Heart right ventricle (tissue), 16 donors: ENCODE data around the gene GRIN2B. TPM values are rescaled to one million over a fixed set of nuclear protein-coding genes. Genes with fewer than 3 reads are reported as not detected.

Experiments
- ATAC-seq, 8 donors: fragments of 200-7000 bp; cut with Tn5 transposase; one replicate each; pipeline ENCODE4 v1.9.1; 2020; ENCODE audit warnings: mild to moderate bottlenecking in 8 of 8, moderate library complexity in 8 of 8, moderate number of reproducible peaks in 1 of 8
- DNase-seq, 2 donors: peaks; one replicate each; pipeline ENCODE4 v3.0.0-alpha.2; 2020
- H3K27ac ChIP-seq, 10 donors: fragments of 200-600 bp; sonication (generic) in 2 of 10; one replicate each; pipeline versions ENCODE4 v1.5.0 to v1.8.0; 2020 to 2022; ENCODE audit warnings: mild to moderate bottlenecking in 3 of 10
- H3K27me3 ChIP-seq, 7 donors: fragments of 200-600 bp; one replicate each; pipeline ENCODE4 v1.8.0; 2021 to 2022; ENCODE audit warnings: mild to moderate bottlenecking in 2 of 7
- H3K36me3 ChIP-seq, 9 donors: fragments of 200-600 bp; sonication (generic) in 1 of 9; one replicate each; pipeline versions ENCODE4 v1.5.0 to v1.8.0; 2020 to 2022; ENCODE audit warnings: mild to moderate bottlenecking in 2 of 9
- H3K4me1 ChIP-seq, 9 donors: fragments of 200-600 bp; sonication (generic) in 1 of 9; one replicate each; pipeline versions ENCODE4 v1.5.0 to v1.8.0; 2020 to 2022; ENCODE audit warnings: mild to moderate bottlenecking in 4 of 9
- H3K4me3 ChIP-seq, 10 donors: fragments of 200-600 bp; sonication (generic) in 2 of 10; one replicate each; pipeline versions ENCODE4 v1.5.0 to v1.8.0; 2020 to 2022; ENCODE audit warnings: mild to moderate bottlenecking in 7 of 10, moderate library complexity in 2 of 10
- H3K9me3 ChIP-seq, 11 donors: fragments of 200-600 bp in 10 of 11; sonication (generic) in 2 of 11; one replicate each; pipeline versions ENCODE4 v1.5.0 to v1.8.0; 2013 to 2022; ENCODE audit warnings: mild to moderate bottlenecking in 2 of 11, control low read depth in 1 of 11, moderate library complexity in 1 of 11
- WGBS, 2 donors: extraction: QIAGEN DNeasy Blood & Tissue Kit; methylation state at CpG; one replicate each; pipeline ENCODE4 v1.1.7; 2013; ENCODE audit warnings: inconsistent platforms in 1 of 2; 5-methylcytosine and 5-hydroxymethylcytosine counted together
- intact Hi-C, 10 donors: fragments of 100-400 bp; cut with DNase I; formaldehyde crosslinking; loops; one replicate each; pipeline versions ENCODE4 v1.11.1 to v1.14.2; 2022
- polyA plus RNA-seq, 2 donors: library from polyadenylated mRNA; stranded (reverse); fragments of 200-250 nt; gene quantifications; one replicate each; pipeline ENCODE4 v1.2.3, GENCODE V29; 2013
- total RNA-seq, 10 donors: library from RNA; stranded (reverse); fragmentation: NEBNext Ultra II Directional in 3 of 10; extraction: Animal tissue kit (Norgen Biotek cat#: 25700) in 3 of 10; gene quantifications; one replicate each; pipeline versions ENCODE4 v1.2.1 to v1.2.4, GENCODE V29; 2021 to 2023
- TF ChIP-seq, protein P1 (sequence below), 9 donors: fragments of 200-600 bp; sonication (generic) in 2 of 9; IDR thresholded peaks; one replicate each; pipeline versions ENCODE4 v1.5.0 to v1.8.0; 2021 to 2022; ENCODE audit warnings: antibody characterized with exemption in 9 of 9, mild to moderate bottlenecking in 5 of 9, moderate library complexity in 1 of 9
- donor health status: Arrhythmogenic right ventricular cardiomyopathy.
- donor health status: ischemic (EF 13 %, LVEDD 7.1; RV severe dilation, severe dysfunction).
- donor health status: healthy with polysubstance abuse.
- donor health status: DM: no; HTN: yes; CAD: no.
- donor health status: DM: no; HTN: no; CAD: no.
- donor health status: ischemic (EF 25% LVEDD 6.9; RV normal size, moderate dysfunction).
- donor health status: ischemic (EF 25% LVEDD 5.7; RV mildly dilated, moderate dysfunction).
- donor health status: healthy.
- donor health status: DM: yes; HTN: yes; CAD: no.
- donor health status: Ischemic cardiomyopathy.
- donor health status: ischemic (EF 35%, LVEDD 5.7; RV mildly dilated, moderate dysfunction).
- donor health status: nonischemic (EF 11% LVEDD 7.7; RV severe dilation, severe dysfunction).
- donor health status: DM: yes; HTN: yes; CAD: no.
- donor health status: PGD.
- donor health status: ischemic (EF 29% LVEDD 5.4; RV normal size, mild dysfunction).
- donor health status: nonischemic (EF 23%, LVEDD 6.1; RV moderate dilation, normal function).

Gene GRIN2B
- total and polyA plus RNA-seq, 12 donors, result 0.01 to 0.07 (median 0.06) TPM; not detected in 9

DNA sequence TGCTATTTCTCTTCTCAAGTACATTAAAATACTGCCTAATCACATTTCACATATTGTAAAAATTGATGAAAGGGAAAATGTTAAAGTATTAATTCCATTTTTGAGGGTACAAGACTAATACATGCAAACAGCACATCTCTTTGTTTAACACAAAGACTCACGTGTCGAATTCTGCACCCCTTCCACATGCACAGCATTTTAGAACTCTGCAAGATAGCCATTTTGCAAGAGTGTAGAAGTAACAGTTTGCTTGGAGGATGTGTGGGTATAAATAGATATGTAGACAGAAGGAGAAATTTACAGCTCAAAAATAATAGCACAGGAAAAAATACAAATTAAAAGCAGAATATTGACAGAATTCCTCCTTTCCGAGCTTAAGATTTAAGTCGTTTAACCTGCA lies 2.5 kb downstream of the GRIN2B start:
- WGBS, 2 donors, result 62 to 83% methylated on average over 4 of the region's 4 CpGs
- Histone ChIP-seq H3K4me1 (peaks cover 0 to 23% (median 12%) of the 10 kb centered on the region in 9 donors), H3K27ac (no peak overlapping the region), H3K9me3 (peaks cover 0 to 3% (median 0%) of the 10 kb centered on the region in 11 donors), H3K36me3 (no peaks in the 10 kb centered on the region), H3K27me3 (peaks cover 15 to 93% (median 71%) of the 10 kb centered on the region in 7 donors), H3K4me3 (no peak overlapping the region)
- no peak for DNase-seq
- TF ChIP-seq, protein P1, sequence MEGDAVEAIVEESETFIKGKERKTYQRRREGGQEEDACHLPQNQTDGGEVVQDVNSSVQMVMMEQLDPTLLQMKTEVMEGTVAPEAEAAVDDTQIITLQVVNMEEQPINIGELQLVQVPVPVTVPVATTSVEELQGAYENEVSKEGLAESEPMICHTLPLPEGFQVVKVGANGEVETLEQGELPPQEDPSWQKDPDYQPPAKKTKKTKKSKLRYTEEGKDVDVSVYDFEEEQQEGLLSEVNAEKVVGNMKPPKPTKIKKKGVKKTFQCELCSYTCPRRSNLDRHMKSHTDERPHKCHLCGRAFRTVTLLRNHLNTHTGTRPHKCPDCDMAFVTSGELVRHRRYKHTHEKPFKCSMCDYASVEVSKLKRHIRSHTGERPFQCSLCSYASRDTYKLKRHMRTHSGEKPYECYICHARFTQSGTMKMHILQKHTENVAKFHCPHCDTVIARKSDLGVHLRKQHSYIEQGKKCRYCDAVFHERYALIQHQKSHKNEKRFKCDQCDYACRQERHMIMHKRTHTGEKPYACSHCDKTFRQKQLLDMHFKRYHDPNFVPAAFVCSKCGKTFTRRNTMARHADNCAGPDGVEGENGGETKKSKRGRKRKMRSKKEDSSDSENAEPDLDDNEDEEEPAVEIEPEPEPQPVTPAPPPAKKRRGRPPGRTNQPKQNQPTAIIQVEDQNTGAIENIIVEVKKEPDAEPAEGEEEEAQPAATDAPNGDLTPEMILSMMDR (IDR thresholded peaks at IDR 0.05), result no peak
- ATAC-seq, result no peak
- intact Hi-C loops, result no loop called here

DNA sequence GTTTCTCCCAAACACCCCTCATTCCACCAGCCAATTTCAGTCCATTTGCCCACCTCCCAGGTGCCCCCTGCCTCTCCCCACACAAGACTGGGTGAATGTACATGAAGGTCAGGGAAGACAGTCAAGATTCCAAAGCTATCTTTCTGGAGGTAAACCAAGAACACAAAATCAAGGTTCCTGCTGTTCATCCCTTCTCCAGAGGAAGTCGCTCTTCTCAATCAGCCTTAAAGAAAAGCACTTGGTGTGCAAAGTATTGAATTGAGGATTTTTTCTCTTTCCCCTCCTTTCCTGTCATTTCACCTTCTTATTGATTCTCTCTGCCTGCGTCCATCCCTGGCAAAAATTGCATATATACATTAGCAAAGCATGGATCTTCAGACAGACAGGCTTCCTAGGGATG lies 4.5 kb downstream of the GRIN2B start:
- 70 to 73% methylated on average over 2 of the region's 2 CpGs for WGBS, 2 donors
- no peak overlapping the region for H3K4me3 ChIP-seq
- DNase-seq (no peak), ATAC-seq (no peak)
- H3K27me3 ChIP-seq, result peaks cover 11 to 93% (median 51%) of the 10 kb centered on the region in 7 donors
- H3K4me1 ChIP-seq, result peaks cover 0 to 20% (median 12%) of the 10 kb centered on the region in 9 donors
- intact Hi-C loops, result no loop called here
- no peaks in the 10 kb centered on the region for H3K36me3 ChIP-seq
- no peaks in the 10 kb centered on the region for H3K9me3 ChIP-seq
- TF ChIP-seq, protein P1 (IDR thresholded peaks at IDR 0.05), result no peak
- no peak overlapping the region for H3K27ac ChIP-seq

DNA sequence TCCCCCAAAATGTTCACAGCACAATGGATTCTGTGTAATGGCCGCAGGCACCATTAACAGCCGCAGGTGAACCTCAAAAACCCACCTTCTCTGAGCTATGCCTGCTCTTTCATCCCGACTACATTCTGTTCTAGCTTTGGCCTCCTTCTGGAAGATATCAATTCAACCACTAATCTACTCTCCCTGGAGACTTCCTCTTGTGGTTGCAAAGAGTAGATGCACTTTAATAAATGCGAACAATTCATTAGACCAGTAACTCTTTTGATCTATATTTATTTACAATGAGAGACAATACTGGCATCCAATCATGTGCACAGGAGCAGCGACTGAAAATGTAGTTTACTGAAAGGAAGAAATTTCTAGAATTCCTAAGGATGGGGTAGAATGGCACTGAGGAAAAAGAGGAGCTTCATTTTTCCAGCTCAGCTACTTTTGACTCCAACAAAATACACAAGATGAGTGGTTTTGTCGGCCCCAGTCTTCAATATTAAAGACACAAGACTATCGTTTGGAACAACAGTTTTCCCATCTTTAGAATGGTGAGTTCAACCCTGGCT lies 5.3 kb downstream of the GRIN2B start:
- 71 to 72% methylated on average over 7 of the region's 7 CpGs for WGBS, 2 donors
- TF ChIP-seq, protein P1 (IDR thresholded peaks at IDR 0.05), result no peak

DNA sequence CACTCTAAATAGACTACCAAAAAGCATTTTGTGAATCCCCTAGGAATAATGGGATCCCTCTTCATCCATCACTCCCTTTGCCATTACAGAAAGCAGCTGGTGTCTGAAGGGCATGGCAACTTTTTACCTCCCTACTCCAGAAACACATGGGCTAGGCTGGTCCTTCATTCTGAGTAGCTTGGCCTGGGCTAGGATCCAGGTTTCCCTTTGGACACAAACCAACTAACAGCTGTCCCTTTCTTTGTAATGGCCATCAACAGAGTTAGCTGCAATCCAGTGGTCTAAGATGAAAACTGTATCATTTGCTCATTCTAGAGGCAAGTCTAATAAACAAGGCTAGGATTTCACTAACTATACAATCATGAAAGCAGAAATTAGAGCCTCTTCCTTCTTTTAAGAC lies 7.4 kb downstream of the GRIN2B start:
- DNase-seq (no peak), ATAC-seq (no peak)
- Histone ChIP-seq H3K27ac (no peak overlapping the region), H3K36me3 (no peaks in the 10 kb centered on the region), H3K27me3 (peaks cover 0 to 70% (median 30%) of the 10 kb centered on the region in 7 donors), H3K9me3 (no peaks in the 10 kb centered on the region), H3K4me3 (no peak overlapping the region), H3K4me1 (no peaks in the 10 kb centered on the region)
- TF ChIP-seq, protein P1 (IDR thresholded peaks at IDR 0.05), result no peak
- intact Hi-C loops, result no loop called here

More for the DNA sequence above, 5.3 kb downstream of the GRIN2B start:
- Histone ChIP-seq H3K4me1 (peaks cover 0 to 12% (median 9%) of the 10 kb centered on the region in 9 donors), H3K4me3 (no peak overlapping the region), H3K36me3 (no peaks in the 10 kb centered on the region), H3K27me3 (peaks cover 5 to 91% (median 47%) of the 10 kb centered on the region in 7 donors), H3K27ac (no peak overlapping the region), H3K9me3 (no peaks in the 10 kb centered on the region)
- no peak for ATAC-seq
- no peak for DNase-seq
- intact Hi-C loops, result no loop called here
